GM18868 (cell line): Measurements from ENCODE around the gene TSN.
A peak's percentile ranks its signal among the peaks of the same experiment; 100 is the strongest.

Experiments
- ATAC-seq: cut with Tn5 transposase; IDR thresholded peaks from one replicate; pipeline ENCODE4 v1.9.1; 2021; ENCODE audit warnings: mild to moderate bottlenecking, moderate library complexity; ENCODE audit not compliant: unreplicated experiment

Gene TSN

GRCh38 chr2:121741450-121741849 lies 14.0 kb upstream of the TSN start:
- ATAC-seq, result no peak

GRCh38 chr2:121746071-121746578 lies 9.3 kb upstream of the TSN start:
- ATAC-seq, result no peak

GRCh38 chr2:121748202-121748601 lies 7.2 kb upstream of the TSN start:
- peak; percentile 69 for ATAC-seq

- peak; percentile 0 for ATAC-seq
Observed at GRCh38 chr2:121754851-121755236, 607 bp upstream of the TSN start.

- no peak for ATAC-seq
Observed at GRCh38 chr2:121764681-121765228, 9.3 kb downstream of the TSN start.

- no peak for ATAC-seq
Observed at GRCh38 chr2:121766624-121767023, 11.2 kb downstream of the TSN start.

GRCh38 chr2:121768143-121768755 lies 12.8 kb downstream of the TSN start:
- no peak for ATAC-seq

GRCh38 chr2:121771976-121772742 lies 16.7 kb downstream of the TSN start:
- no peak for ATAC-seq

GRCh38 chr2:121774235-121774634 lies 18.8 kb downstream of the TSN start:
- ATAC-seq, result no peak

- no peak for ATAC-seq
Observed at GRCh38 chr2:121776361-121776760, 20.9 kb downstream of the TSN start.

- peak; percentile 44 for ATAC-seq
Observed at GRCh38 chr2:121776885-121777698, 21.6 kb downstream of the TSN start.

GRCh38 chr2:121777699-121778058 lies 22.2 kb downstream of the TSN start:
- peak; percentile 25 for ATAC-seq

- no peak for ATAC-seq
Observed at GRCh38 chr2:121778741-121779487, 23.5 kb downstream of the TSN start.

GRCh38 chr2:121783180-121783579 lies 27.7 kb downstream of the TSN start:
- no peak for ATAC-seq

GRCh38 chr2:121788685-121789084 lies 33.2 kb downstream of the TSN start:
- no peak for ATAC-seq

- ATAC-seq, result no peak
Observed at GRCh38 chr2:121790276-121790956, 35.0 kb downstream of the TSN start.

GRCh38 chr2:121791290-121791689 lies 35.8 kb downstream of the TSN start:
- no peak for ATAC-seq

- no peak for ATAC-seq
Observed at GRCh38 chr2:121791801-121792221, 36.4 kb downstream of the TSN start.

- ATAC-seq, result no peak
Observed at GRCh38 chr2:121793816-121794215, 38.4 kb downstream of the TSN start.

GRCh38 chr2:121794233-121794632 lies 38.8 kb downstream of the TSN start:
- no peak for ATAC-seq
